ENCODE measurements around the gene SLC39A7.
A peak's percentile ranks its signal among the peaks of the same experiment; 100 is the strongest.

SLC39A7 gene

GRCh38 chr6:33248932-33249731, 48.5 kb downstream of the SLC39A7 start:
- peak overlapping the region; percentile 72 for H3K9ac ChIP-seq (ENCODE audit: low read depth, low read length)
- H3K36me3 ChIP-seq (ENCODE audit: insufficient read depth, low read length), result peaks cover 18% of the 10 kb centered on the region
- peak overlapping the region; percentile 85 for H3K27ac ChIP-seq (ENCODE audit: low read length)
- peak overlapping the region; percentile 88 for H3K4me2 ChIP-seq (ENCODE audit: insufficient read depth, low read length)
- no peaks in the 10 kb centered on the region for H3K27me3 ChIP-seq (ENCODE audit: insufficient read depth, low read length, poor library complexity)
- DNase-seq (peak; percentile 98), ATAC-seq (ENCODE audit: insufficient read depth, low read depth) (peak; percentile 91)
- no peaks in the 10 kb centered on the region for H4K20me1 ChIP-seq (ENCODE audit: insufficient read depth, low read length)
- H3K4me3 ChIP-seq (ENCODE audit: low read depth in 1 of 2, low read length in 2 of 2), result peak overlapping the region; percentile 45 to 63
- H3K79me2 ChIP-seq (ENCODE audit: insufficient read depth, low read length), result peaks cover 14% of the 10 kb centered on the region
- peak overlapping the region; percentile 85 for H2AFZ ChIP-seq (ENCODE audit: low read depth, low read length)
- no peaks in the 10 kb centered on the region for H3K9me3 ChIP-seq (ENCODE audit: insufficient read depth, low read length, severe bottlenecking)
- TF ChIP-seq EZH2 (IDR thresholded peaks at IDR 0.05; ENCODE audit: borderline replicate concordance, low read depth, low read length, severe bottlenecking), result no peak
- peak; percentile 29 for TF ChIP-seq CTCF (IDR thresholded peaks at IDR 0.05; ENCODE audit: borderline replicate concordance, extremely low read depth, low read length, poor library complexity, severe bottlenecking)
- H3K4me1 ChIP-seq (ENCODE audit: insufficient read depth, low read length), result peaks cover 39% of the 10 kb centered on the region

- Histone ChIP-seq H3K4me2 (ENCODE audit: insufficient read depth, low read length) (peak overlapping the region; percentile 88), H3K36me3 (ENCODE audit: insufficient read depth, low read length) (peaks cover 18% of the 10 kb centered on the region), H4K20me1 (ENCODE audit: insufficient read depth, low read length) (no peaks in the 10 kb centered on the region), H2AFZ (ENCODE audit: low read depth, low read length) (peak overlapping the region; percentile 81), H3K27ac (ENCODE audit: low read length) (peak overlapping the region; percentile 85), H3K4me1 (ENCODE audit: insufficient read depth, low read length) (peaks cover 39% of the 10 kb centered on the region), H3K9me3 (ENCODE audit: insufficient read depth, low read length, severe bottlenecking) (no peaks in the 10 kb centered on the region), H3K9ac (ENCODE audit: low read depth, low read length) (peak overlapping the region; percentile 72), H3K27me3 (ENCODE audit: insufficient read depth, low read length, poor library complexity) (no peaks in the 10 kb centered on the region), H3K4me3 (ENCODE audit: low read depth in 1 of 2, low read length in 2 of 2) (peak overlapping the region; percentile 45 to 63), H3K79me2 (ENCODE audit: insufficient read depth, low read length) (peaks cover 14% of the 10 kb centered on the region)
- ATAC-seq (ENCODE audit: insufficient read depth, low read depth) (no peak; the same call in 1 of the 3 replicates), DNase-seq (no peak)
- TF ChIP-seq EZH2 (IDR thresholded peaks at IDR 0.05; ENCODE audit: borderline replicate concordance, low read depth, low read length, severe bottlenecking) (no peak), CTCF (IDR thresholded peaks at IDR 0.05; ENCODE audit: borderline replicate concordance, extremely low read depth, low read length, poor library complexity, severe bottlenecking) (no peak)
These were observed 49.3 kb downstream of the SLC39A7 start for GRCh38 chr6:33249732-33250630.

DNA sequence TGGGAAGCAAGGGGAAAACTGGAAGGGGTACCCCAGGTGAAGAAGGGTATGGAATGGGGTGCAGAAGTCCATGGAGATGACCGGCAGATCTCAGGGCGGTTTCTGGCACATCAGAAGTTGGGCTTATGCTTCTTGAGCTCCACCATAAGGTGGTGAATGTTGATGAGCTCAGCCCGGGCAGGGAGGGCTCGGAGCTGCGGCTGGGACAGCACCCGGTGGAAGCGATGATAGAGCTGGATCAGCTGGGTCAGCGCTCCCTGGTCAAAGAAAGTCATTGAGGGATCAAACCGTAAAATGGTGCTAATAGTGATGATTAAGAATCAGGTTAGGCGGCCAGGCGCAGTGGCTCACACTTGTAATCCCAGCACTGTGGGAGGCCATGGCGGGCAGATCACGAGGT, 50.1 kb downstream of the SLC39A7 start:
- H3K27me3 ChIP-seq (ENCODE audit: insufficient read depth, low read length, poor library complexity), result no peaks in the 10 kb centered on the region
- no peaks in the 10 kb centered on the region for H4K20me1 ChIP-seq (ENCODE audit: insufficient read depth, low read length)
- H3K4me3 ChIP-seq (ENCODE audit: low read depth in 1 of 2, low read length in 2 of 2), result peak overlapping the region in 1 of 2 experiments; percentile 63; a peak in 2 of 4 replicates
- H3K9ac ChIP-seq (ENCODE audit: low read depth, low read length), result peak overlapping the region; percentile 72; the same call in 1 of the 2 replicates
- H3K27ac ChIP-seq (ENCODE audit: low read length), result peak overlapping the region; percentile 85
- TF ChIP-seq EZH2 (IDR thresholded peaks at IDR 0.05; ENCODE audit: borderline replicate concordance, low read depth, low read length, severe bottlenecking), result no peak
- TF ChIP-seq CTCF (IDR thresholded peaks at IDR 0.05; ENCODE audit: borderline replicate concordance, extremely low read depth, low read length, poor library complexity, severe bottlenecking), result no peak
- H3K9me3 ChIP-seq (ENCODE audit: insufficient read depth, low read length, severe bottlenecking), result no peaks in the 10 kb centered on the region
- ATAC-seq (ENCODE audit: insufficient read depth, low read depth) (no peak), DNase-seq (no peak)
- H3K4me1 ChIP-seq (ENCODE audit: insufficient read depth, low read length), result peaks cover 39% of the 10 kb centered on the region
- peak overlapping the region; percentile 88 for H3K4me2 ChIP-seq (ENCODE audit: insufficient read depth, low read length)
- peaks cover 14% of the 10 kb centered on the region for H3K79me2 ChIP-seq (ENCODE audit: insufficient read depth, low read length)
- H3K36me3 ChIP-seq (ENCODE audit: insufficient read depth, low read length), result peaks cover 21% of the 10 kb centered on the region
- no peak overlapping the region for H2AFZ ChIP-seq (ENCODE audit: low read depth, low read length)

All from DND-41 (cell line).